Upper lobe of right lung (tissue), 1 donor: ENCODE measurements around the gene ZFR. TPM values are rescaled to one million over a fixed set of nuclear protein-coding genes. Genes with fewer than 3 reads are reported as not detected.
A peak's percentile ranks its signal among the peaks of the same experiment; 100 is the strongest.

ENCODE experiments used
- ATAC-seq: fragments of 200-7000 bp; cut with Tn5 transposase; one replicate; pipeline ENCODE4 v1.9.1; 2020; ENCODE audit warnings: mild to moderate bottlenecking, moderate library complexity
- DNase-seq: peaks from one replicate; pipeline ENCODE4 v3.0.0-alpha.2; 2020
- H3K27ac ChIP-seq: fragments of 200-600 bp; one replicate; pipeline ENCODE4 v1.8.0; 2022
- H3K27me3 ChIP-seq: fragments of 200-600 bp; one replicate; pipeline ENCODE4 v1.8.0; 2022; ENCODE audit warnings: mild to moderate bottlenecking
- H3K36me3 ChIP-seq: fragments of 200-600 bp; one replicate; pipeline ENCODE4 v1.8.0; 2022
- H3K4me1 ChIP-seq: fragments of 200-600 bp; one replicate; pipeline ENCODE4 v1.8.0; 2022
- H3K4me3 ChIP-seq: fragments of 200-600 bp; one replicate; pipeline ENCODE4 v1.8.0; 2022; ENCODE audit warnings: mild to moderate bottlenecking
- H3K9me3 ChIP-seq: fragments of 200-600 bp; one replicate; pipeline ENCODE4 v1.8.0; 2022
- intact Hi-C: fragments of 100-400 bp; cut with DNase I; formaldehyde crosslinking; loops from one replicate; pipeline ENCODE4 v1.11.0; 2022
- total RNA-seq: library from RNA; stranded (reverse); fragmentation: NEBNext Ultra II Directional; extraction: Animal tissue kit (Norgen Biotek cat#: 25700); gene quantifications from one replicate; pipeline ENCODE4 v1.2.1, GENCODE V29; 2021
- TF ChIP-seq, protein P1 (sequence below): fragments of 200-600 bp; IDR thresholded peaks from one replicate; pipeline ENCODE4 v1.8.0; 2022; ENCODE audit warnings: antibody characterized with exemption
- donor health status: DM: no; HTN: yes; CAD: no; lungs with severe emphysema.

ZFR gene
- total RNA-seq, 1 donor from 2014 or later, result 60.4 TPM

DNA sequence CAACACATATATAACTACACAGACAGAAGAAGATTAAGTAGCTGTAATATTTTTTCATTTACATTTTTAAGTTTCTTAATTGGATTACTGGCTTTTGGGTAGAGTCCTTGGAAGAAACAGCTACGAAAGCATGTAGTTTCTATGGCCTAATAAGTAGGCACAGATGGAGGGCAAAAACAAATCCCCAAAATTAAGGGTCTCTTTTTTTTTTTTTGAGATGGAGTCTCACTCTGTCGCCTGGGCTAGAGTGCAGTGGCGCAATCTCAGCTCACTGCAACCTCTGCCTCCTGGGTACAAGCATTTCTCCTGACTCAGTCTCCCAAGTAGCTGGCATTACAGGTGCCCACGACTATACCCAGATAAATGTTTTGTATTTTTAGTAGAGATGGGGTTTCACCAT, 104.7 kb downstream of the ZFR start:
- Histone ChIP-seq H3K4me3 (no peak overlapping the region), H3K27me3 (no peaks in the 10 kb centered on the region), H3K36me3 (no peaks in the 10 kb centered on the region), H3K27ac (no peak overlapping the region), H3K9me3 (peaks cover 3% of the 10 kb centered on the region), H3K4me1 (no peaks in the 10 kb centered on the region)
- DNase-seq (no peak), ATAC-seq (no peak)
- intact Hi-C loops, result no loop called here
- TF ChIP-seq, protein P1, sequence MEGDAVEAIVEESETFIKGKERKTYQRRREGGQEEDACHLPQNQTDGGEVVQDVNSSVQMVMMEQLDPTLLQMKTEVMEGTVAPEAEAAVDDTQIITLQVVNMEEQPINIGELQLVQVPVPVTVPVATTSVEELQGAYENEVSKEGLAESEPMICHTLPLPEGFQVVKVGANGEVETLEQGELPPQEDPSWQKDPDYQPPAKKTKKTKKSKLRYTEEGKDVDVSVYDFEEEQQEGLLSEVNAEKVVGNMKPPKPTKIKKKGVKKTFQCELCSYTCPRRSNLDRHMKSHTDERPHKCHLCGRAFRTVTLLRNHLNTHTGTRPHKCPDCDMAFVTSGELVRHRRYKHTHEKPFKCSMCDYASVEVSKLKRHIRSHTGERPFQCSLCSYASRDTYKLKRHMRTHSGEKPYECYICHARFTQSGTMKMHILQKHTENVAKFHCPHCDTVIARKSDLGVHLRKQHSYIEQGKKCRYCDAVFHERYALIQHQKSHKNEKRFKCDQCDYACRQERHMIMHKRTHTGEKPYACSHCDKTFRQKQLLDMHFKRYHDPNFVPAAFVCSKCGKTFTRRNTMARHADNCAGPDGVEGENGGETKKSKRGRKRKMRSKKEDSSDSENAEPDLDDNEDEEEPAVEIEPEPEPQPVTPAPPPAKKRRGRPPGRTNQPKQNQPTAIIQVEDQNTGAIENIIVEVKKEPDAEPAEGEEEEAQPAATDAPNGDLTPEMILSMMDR, result no peak

DNA sequence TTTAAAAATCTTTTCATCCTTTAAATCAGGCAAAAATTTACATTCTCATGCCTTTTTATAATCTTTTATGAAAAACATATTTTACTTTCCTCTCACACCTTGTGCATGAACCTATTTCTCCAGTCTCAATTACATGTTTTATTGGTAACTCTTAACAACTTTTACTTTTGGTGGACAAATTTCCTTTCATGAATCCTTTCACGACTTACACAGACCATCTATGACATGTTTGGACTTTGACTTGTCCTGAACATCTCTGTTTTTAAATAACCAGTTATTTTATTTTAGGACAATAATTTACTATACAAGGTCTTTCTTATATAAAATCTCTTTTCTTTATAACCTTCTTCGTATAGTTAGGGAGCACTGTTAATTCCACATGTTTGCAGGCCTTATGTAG, 105.3 kb downstream of the ZFR start:
- TF ChIP-seq, protein P1, result no peak
- H3K36me3 ChIP-seq, result no peaks in the 10 kb centered on the region
- H3K9me3 ChIP-seq, result peaks cover 3% of the 10 kb centered on the region
- no peaks in the 10 kb centered on the region for H3K4me1 ChIP-seq
- DNase-seq (no peak), ATAC-seq (no peak)
- no peaks in the 10 kb centered on the region for H3K27me3 ChIP-seq
- H3K4me3 ChIP-seq, result no peak overlapping the region
- H3K27ac ChIP-seq, result no peak overlapping the region
- intact Hi-C loops, result no loop called here

DNA sequence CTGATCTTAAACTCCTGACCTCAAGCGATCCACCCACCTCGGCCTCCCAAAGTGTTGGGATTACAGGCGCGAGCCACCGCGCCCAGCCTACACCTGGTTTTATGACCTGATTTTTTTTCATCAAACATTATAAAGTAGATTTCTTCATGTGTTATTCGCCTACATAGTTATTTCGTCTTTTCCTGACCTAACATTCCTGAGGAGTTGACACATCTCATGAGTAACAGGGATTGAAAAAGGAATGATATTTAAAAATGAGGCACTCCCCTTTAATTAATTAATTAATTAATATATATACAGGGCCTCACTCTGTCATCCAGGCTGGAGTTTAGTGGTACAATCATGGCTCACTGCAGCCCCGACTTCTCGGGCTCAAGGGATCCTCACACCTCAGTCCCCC, 111.6 kb downstream of the ZFR start:
- no peaks in the 10 kb centered on the region for H3K9me3 ChIP-seq
- no peak overlapping the region for H3K4me3 ChIP-seq
- DNase-seq (no peak), ATAC-seq (no peak)
- no peak overlapping the region for H3K27ac ChIP-seq
- TF ChIP-seq, protein P1, result no peak
- H3K4me1 ChIP-seq, result no peaks in the 10 kb centered on the region
- no peaks in the 10 kb centered on the region for H3K27me3 ChIP-seq
- no peaks in the 10 kb centered on the region for H3K36me3 ChIP-seq
- intact Hi-C loops, result no loop called here

DNA sequence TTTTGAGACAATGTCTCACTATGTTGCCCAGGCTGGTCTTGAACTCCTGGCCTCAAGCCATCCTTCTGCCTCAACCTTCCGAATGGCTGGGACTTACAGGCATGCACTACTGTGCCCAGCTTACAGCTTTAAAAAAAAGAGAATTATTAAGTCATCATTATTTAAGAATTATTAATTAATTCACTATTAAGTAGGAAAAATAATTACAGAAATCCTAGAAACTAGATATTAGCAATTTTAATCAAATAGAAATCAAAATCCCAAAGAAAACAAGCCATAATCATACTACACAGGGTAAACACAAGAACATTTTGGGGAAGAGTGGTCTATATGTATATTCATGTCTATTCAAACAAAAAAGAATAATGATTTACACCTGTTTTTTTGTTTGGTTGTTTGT, 112.2 kb downstream of the ZFR start:
- no peak overlapping the region for H3K27ac ChIP-seq
- TF ChIP-seq, protein P1, result no peak
- intact Hi-C loops, result no loop called here

DNA sequence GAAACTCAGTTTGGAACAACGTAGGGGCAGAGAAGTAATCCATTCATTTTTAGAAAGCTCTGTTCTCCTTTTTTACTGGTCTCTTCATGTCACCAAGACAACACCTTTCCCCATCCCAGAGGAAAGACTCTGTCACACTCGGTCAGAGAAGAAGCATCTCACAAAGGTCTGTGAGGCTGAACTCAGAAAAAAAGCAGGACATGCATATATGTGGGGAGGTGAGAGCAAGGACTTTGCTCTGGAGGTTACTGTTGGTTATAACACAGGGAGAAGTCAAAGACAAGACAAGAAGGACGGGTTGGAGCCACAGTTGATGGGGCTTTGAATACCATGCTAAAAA, 112.6 kb downstream of the ZFR start:
- Histone ChIP-seq H3K9me3 (no peaks in the 10 kb centered on the region), H3K36me3 (no peaks in the 10 kb centered on the region), H3K27ac (no peak overlapping the region), H3K27me3 (no peaks in the 10 kb centered on the region), H3K4me1 (no peaks in the 10 kb centered on the region), H3K4me3 (no peak overlapping the region)
- ATAC-seq (no peak), DNase-seq (no peak)
- TF ChIP-seq, protein P1, result no peak
- intact Hi-C loops, result no loop called here

More for the DNA sequence above, 112.2 kb downstream of the ZFR start:
- Histone ChIP-seq H3K4me3 (no peak overlapping the region), H3K4me1 (no peaks in the 10 kb centered on the region), H3K36me3 (no peaks in the 10 kb centered on the region), H3K27me3 (no peaks in the 10 kb centered on the region), H3K9me3 (no peaks in the 10 kb centered on the region)
- ATAC-seq (no peak), DNase-seq (no peak)

DNA sequence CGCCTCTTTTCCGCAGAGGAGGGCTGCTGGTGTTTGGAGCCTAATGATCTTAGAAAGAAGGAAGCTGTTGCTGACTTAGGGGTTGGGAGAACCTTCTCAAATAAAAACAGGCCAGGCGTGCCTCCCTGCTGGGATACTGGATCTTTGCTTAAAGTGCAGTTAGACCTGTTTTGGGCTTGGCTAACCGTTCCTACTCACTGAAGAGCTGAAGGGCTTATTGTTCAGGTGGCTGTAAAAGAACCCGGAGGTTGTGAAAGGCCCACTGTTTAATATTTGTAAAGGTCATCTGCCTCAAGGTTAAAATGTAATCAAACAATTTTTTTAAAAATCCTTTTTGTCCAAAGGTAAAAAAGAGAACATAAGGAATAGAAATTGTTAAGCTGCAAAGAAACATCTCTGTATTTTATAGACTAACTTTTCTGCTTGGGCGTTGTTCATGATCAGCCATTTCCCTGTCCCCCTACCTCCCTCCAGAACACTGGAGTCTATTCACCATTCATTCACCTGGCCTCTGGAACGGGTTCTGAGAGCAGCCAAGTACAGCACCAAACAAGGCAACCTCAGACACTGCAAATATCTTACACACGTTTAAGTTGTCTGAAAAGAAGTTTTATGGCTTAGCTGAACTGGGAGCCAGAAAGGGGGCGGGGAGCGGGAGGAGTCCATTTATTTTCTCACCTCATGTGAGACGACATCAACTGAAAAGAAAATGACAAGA, 113.2 kb downstream of the ZFR start:
- Histone ChIP-seq H3K27me3 (no peaks in the 10 kb centered on the region), H3K4me1 (no peaks in the 10 kb centered on the region), H3K9me3 (no peaks in the 10 kb centered on the region), H3K36me3 (no peaks in the 10 kb centered on the region), H3K27ac (no peak overlapping the region), H3K4me3 (no peak overlapping the region)
- intact Hi-C loops, result no loop called here
- DNase-seq (no peak), ATAC-seq (peak; percentile 71)
- TF ChIP-seq, protein P1, result no peak
